ENCODE measurements around the gene SNX6.

DNA sequence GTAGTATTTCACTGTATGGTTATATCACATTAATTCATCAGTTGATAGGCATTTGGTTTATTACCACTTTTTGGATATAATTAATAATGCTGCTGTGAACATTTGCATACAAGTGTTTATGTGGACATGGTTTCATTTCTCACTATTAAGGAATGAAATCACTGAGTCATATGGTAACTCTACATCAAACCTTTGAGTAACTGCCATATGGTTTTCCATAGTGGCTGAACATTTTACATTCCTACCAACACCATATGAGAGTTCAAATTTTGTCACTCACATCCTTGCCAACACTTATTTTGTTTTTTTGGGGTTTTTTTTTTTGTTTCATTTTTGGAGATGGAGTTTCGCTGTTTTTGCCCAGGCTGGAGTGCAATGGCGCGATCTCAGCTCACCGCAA lies 60.2 kb downstream of the SNX6 start:
- TF ChIP-seq CTCF (conservative IDR thresholded peaks at IDR 0.05; ENCODE audit: low read length) (no peak), EZH2phosphoT487 (IDR thresholded peaks at IDR 0.05; ENCODE audit: borderline replicate concordance) (no peak)
